GM19099 (cell line): Measurements from ENCODE around the gene CHSY3.

ENCODE experiments used
- POLR2A ChIP-seq: IDR thresholded peaks from 3 replicates; pipeline ENCODE4 v1.6.1; 2011; ENCODE audit warnings: low read depth; ENCODE audit not compliant: insufficient read length; ENCODE audit errors: extremely low read depth

CHSY3 gene

DNA sequence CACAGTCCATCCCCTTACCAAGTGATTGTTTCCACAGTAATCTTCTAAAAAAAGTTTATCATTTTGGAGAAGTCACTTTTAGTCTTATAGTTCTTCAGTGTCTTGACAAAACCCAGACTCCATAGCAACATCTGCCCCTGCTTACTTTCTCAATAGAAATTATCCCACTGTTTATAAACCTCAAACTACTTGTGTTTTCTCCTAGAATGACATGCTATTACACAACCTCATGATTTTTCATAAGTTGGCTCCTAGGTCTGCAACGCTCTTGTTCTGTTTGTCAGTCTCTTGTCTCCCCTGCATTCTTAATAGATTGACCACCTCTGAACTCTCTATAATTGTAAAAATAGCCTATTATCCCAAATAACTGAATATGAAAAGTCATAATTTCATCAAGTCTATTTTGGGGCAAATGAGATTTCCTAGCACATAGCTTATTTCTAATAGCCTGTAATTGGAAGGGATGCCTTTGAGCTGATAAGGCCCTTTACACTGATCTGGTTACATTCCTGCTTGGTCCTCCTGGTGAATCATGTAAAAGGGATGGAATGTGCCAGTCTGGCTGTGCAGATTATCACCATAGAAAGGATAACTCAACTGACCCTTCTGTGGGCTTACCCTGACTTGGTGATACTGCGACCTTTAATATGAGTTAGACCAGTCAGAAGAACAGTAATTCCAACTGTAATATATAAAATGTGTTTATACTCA is 69.6 kb downstream of the CHSY3 start:
- TF ChIP-seq POLR2A: no peak

GRCh38 chr5:129977810-129978209 is 73.5 kb downstream of the CHSY3 start:
- TF ChIP-seq POLR2A: no peak

- no peak for TF ChIP-seq POLR2A
Observed at GRCh38 chr5:129978270-129978669, 74.0 kb downstream of the CHSY3 start.

GRCh38 chr5:129988453-129988852 is 84.2 kb downstream of the CHSY3 start:
- no peak for TF ChIP-seq POLR2A

GRCh38 chr5:129991780-129992179 is 87.5 kb downstream of the CHSY3 start:
- no peak for TF ChIP-seq POLR2A

- TF ChIP-seq POLR2A: no peak
Observed at GRCh38 chr5:129996896-129997295, 92.6 kb downstream of the CHSY3 start.

DNA sequence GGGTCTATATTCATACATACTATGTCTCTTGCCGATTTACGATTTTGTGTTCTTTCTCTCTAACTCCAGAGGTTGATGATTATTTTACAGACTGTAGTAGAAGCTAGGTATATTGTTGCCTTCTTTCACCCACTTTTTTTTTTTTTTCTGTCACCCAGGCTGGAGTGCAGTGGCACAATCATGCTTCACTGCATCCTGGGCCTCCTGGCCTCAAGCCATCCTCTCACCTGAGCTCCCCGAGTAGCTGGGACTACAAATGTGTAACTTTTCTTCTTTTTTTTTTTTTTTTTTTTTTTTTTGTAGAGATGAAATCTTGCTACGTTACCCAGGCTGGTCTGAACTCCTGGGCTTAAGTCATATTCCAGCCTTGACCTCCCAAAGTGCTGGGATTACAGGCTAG is 96.2 kb downstream of the CHSY3 start:
- TF ChIP-seq POLR2A: no peak

GRCh38 chr5:130002183-130002582 is 97.9 kb downstream of the CHSY3 start:
- TF ChIP-seq POLR2A: no peak

GRCh38 chr5:130002876-130003275 is 98.6 kb downstream of the CHSY3 start:
- TF ChIP-seq POLR2A: no peak

DNA sequence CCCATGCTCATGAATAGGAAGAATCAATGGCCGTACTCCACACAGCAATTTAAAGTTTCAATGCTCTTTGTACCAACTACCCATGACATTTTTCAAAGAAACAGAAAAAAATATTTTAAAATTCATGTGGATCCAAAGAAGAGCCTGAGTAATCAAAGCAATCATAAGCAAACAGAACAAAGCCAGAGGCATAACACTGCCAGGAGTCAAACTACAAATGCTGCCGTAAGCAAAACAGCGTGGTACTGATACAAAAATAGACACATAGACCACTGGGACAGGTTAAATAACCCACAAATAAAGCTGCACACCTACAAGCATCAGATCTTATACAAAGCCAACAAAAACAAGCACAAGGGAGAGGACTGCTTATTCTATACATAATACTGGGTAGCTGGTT is 107.7 kb downstream of the CHSY3 start:
- TF ChIP-seq POLR2A: no peak

- no peak for TF ChIP-seq POLR2A
Observed at GRCh38 chr5:130017173-130017572, 112.9 kb downstream of the CHSY3 start.

DNA sequence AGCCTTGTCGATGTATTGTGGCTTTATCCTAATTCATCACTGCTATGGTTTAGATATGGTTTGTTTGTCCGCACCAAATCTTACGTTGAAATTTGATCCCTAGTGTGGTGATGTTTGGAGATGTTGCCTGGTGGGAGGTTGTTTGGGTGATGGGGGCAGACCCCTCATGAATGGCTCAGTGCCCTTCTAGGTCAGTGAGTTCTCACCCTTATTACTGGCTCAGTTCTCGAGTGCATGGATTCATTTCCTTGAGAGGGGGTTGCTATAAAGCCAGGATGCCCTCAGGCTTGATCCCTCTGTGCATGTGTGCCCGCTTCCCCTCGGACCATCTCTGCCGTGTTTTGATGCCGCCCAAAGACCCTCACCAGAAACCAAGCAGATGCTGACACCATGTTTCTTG is 114.4 kb downstream of the CHSY3 start:
- no peak for TF ChIP-seq POLR2A

DNA sequence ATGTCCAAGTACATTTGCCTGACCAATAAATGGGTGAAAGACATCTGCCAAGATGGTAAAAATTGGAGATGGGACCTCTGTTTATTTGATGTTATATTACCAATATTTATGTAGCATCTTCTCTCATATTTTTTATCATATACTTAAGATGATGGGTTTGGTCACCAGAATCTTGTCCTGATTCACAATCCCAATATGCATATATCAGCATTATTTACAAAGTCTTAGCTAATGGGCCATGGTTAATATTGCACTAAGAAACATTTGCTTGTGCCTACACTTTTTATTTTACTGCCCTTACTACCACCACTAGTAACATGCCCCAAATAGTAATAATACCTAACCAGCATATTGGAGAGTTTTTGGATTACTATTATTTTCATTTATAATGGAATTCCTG is 116.7 kb downstream of the CHSY3 start:
- no peak for TF ChIP-seq POLR2A

- TF ChIP-seq POLR2A: no peak
Observed at GRCh38 chr5:130021876-130022275, 117.6 kb downstream of the CHSY3 start.

GRCh38 chr5:130023604-130024003 is 119.3 kb downstream of the CHSY3 start:
- TF ChIP-seq POLR2A: no peak

- TF ChIP-seq POLR2A: no peak
Observed at GRCh38 chr5:130024006-130024405, 119.7 kb downstream of the CHSY3 start.

DNA sequence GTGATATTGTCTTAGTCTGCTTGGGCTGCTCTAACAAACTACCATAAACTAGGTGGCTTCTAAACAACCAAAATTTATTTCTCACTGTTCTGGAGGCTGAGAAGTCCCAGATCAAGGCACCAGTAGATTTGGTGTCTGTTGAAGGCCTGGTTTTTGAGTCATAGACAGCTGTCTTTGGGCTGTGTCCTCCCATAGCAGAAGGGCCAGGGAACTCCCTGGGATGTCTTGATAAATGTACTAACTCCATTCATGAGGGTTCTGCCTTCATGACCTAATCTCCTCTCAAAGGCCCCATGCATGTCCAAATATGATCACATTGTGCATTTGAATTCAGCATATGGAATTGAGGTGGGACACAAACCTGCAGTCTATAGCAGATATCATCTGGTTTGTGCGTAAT is 121.2 kb downstream of the CHSY3 start:
- TF ChIP-seq POLR2A: no peak
